Activated naive CD4-positive, alpha-beta T cell treated with anti-CD3 and anti-CD28 coated beads, Interleukin-2, amount 10 ng/mL, durations not matched to agents 5 hours and 36 hours (primary cell): ENCODE measurements around the gene PDE4B. TPM values are rescaled to one million over a fixed set of nuclear protein-coding genes. Genes with fewer than 3 reads are reported as not detected.

Experiments used
- total RNA-seq, 2 experiments: library from RNA; stranded (reverse); gene quantifications; one replicate each; pipeline ENCODE4 v1.2.3, GENCODE V29; 2021

PDE4B gene
- total RNA-seq: 10 to 100 TPM; 49.7 to 53.8 TPM

DNA sequence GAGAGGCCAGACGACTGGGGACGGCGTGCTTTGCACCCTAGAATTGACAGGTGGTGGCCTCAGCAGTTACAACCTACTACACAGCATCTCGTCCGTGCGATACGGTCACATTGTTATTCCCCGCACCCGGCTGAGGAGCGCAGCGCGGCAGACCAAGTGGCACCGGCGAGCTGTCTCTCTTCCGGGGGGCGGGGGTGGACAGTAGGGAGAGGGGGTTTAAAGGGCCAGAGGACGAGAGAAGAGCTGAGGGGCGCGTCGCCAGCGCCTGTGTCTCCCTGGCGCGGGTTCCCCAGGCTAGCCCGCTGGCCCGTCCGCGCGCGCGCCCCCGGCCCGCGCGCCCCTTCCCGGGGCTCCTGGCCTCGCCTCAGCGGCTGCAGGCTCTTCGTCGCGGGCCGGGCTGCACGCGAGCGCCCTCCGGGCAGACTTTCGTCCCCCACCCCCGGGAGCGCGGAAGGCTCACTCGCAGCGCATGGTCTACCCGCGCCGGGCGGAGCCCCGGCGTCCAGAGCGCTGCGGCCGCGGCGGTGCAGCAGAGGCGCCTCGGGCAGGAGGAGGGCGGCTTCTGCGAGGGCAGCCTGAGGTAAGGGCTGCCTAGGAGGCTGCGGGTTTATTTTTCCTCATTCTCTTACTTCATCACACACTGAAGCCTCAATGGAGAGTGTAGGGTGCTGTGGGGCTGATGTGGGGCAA, at the start of gene PDE4B:
Gene PDE4B, plus strand, starts transcription at position 227 of the 690 bp plus-strand sequence.

